Renal cortex interstitium (tissue), 11 donors: ENCODE measurements around the gene PIF1. TPM values are rescaled to one million over a fixed set of nuclear protein-coding genes. Genes with fewer than 3 reads are reported as not detected.
A peak's percentile ranks its signal among the peaks of the same experiment; 100 is the strongest.
"Not testable (repeated sequence)": the region's sequence is repeated elsewhere in the genome, so short reads cannot be mapped to it uniquely, and the experiment has no call there.

Experiments used
- DNase-seq, 11 donors: peaks; one replicate each; pipeline ENCODE4 v3.0.0-alpha.2; 2013; ENCODE audit warnings: low read depth in 9 of 11, low spot score in 4 of 11; ENCODE audit errors: extremely low read depth in 1 of 11
- polyA plus RNA-seq, 3 donors: library from polyadenylated mRNA; unstranded; fragments of 120-200 nt; gene quantifications; one replicate each; pipeline ENCODE4 v1.2.1, GENCODE V29; 2013; ENCODE audit not compliant: insufficient read length in 3 of 3

PIF1 gene
- polyA plus RNA-seq, 3 donors = 11.6 to 17.4 (median 12.7) TPM

DNA sequence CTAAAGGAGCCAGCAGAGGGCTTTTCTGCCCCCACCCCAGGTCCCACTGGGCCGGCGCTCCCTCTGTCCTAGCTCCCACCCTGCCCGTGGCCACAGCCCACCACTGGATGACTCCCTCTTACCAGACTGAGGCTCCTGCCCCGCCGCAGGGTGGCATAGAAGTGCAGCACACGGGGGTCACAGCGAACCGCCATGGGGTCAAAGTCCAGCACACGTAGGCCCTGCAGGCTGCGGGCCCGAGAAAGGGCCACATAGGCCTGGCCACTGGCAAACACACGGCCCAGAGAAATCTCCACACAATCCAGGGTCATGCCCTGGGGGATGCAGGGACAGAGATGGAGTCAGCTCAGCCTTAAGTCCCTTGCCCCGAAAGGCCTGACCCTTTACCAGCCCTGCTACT is 9.0 kb downstream of the PIF1 start:
- DNase-seq = no peak

GRCh38 chr15:64814965-64815364 is 10.5 kb downstream of the PIF1 start:
- DNase-seq = not testable (repeated sequence)

DNA sequence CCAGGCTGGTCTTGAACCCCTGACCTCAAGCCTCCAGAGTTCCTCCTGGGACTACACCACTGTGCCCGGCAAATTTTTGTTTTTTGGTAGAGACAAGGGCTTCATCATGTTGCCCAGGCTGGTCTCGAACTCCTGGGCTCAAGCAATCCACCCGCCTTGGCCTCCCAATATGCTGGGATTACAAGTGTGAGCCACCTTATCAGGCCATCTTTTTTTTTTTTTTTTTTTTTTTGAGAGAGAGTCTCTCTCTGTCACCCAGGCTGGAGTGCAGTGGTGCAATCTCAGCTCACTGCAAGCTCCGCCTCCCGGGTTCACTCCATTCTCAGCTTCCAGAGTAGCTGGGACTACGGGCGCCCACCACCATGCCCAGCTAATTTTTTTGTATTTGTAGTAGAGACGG is 11.2 kb downstream of the PIF1 start:
- not testable (repeated sequence) for DNase-seq

DNA sequence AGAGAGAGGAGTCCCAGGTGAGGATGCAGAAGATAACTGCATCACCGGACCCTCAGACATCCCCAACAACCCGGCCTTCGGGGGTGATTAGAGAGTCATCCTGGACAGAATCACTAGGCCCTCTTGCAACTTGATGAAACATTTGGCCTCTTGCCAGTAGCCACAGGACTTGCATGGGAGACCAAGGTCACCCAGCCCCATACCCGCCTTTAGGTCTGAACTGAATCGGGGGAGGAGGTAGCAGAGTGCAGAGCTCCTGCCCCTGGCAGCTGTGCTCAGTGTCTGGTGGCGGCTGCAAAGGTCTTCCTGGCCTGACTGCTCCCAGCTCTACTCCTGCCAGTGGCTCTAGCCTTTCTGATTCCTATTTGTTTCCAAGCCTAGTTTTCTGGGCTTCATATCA is 12.4 kb downstream of the PIF1 start:
- no peak for DNase-seq

- DNase-seq = no peak
Observed at GRCh38 chr15:64810497-64811326, 14.7 kb downstream of the PIF1 start.

DNA sequence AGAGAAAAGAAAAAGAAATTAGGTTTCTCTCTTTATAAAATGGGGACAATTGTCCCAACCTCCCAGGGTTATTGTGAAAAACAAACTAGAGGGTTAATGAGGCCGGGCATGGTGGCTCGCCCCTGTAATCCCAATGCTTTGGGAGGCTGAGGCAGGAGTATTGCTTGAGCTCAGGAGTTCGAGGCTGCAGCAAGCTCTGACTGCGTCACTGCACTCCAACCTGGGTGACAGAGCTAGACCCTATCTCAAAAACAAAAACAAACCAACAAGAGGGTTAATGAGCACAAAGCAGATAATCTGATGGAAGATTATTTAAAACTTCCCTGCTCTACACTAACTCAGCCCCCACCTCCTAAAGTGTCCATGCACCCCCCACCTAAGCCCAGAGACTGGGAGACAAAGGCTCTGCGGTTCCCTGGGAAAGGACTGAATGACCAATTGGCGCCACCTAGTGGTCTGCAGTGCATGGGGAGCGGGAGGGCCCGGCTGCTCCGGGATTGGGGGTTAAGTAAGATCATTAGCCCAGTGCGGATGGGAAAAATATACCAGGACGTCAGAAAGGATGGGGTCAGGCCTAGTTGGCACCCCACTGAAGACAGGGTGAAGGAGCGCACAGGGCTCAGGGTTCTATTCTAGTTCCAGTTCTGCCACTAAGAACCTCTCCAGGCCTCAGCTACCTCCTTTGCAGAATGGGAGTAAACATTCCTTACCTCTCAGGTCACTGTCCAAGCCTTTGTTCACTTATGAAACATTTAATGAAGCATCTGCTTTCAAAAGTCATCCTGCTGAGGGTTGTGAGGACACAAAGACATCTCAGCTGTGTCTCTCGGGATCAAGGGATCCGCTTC is 15.6 kb downstream of the PIF1 start:
- peak in 6 of 11 donors; percentile 57 to 72 (median 66) for DNase-seq

DNA sequence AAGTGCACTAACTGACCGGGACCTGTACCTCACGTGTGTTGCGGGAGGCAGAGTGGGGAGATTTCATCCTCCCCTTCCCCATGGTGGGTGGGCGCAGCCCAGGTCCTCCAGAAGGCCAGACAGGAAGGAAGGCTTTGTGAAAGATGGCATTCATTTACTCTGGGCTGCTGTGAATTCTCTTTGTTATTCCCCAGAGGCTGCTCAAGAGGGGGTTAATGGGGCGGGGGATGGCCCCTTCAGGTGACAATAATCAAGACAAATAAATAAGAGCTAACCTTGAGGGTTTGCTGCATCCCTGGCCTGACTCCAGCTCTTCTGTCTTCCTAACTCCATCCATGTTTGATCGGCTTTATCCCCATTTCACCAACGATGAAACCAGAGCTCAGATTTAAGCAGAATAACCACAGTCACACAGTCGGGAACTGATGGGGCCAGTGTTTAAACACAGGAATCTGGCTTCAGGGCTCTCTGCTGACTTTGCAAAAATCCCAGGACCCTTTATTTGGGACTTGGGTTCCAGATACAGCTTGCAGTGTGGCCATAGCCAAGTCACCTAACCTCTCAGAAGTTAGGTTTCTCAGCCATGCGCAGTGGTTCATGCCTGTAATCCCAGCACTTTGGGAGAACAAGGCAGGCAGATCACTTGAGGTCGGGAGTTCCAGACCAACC is 16.5 kb downstream of the PIF1 start:
- no peak for DNase-seq

GRCh38 chr15:64807751-64808222 is 17.7 kb downstream of the PIF1 start:
- no peak for DNase-seq

DNA sequence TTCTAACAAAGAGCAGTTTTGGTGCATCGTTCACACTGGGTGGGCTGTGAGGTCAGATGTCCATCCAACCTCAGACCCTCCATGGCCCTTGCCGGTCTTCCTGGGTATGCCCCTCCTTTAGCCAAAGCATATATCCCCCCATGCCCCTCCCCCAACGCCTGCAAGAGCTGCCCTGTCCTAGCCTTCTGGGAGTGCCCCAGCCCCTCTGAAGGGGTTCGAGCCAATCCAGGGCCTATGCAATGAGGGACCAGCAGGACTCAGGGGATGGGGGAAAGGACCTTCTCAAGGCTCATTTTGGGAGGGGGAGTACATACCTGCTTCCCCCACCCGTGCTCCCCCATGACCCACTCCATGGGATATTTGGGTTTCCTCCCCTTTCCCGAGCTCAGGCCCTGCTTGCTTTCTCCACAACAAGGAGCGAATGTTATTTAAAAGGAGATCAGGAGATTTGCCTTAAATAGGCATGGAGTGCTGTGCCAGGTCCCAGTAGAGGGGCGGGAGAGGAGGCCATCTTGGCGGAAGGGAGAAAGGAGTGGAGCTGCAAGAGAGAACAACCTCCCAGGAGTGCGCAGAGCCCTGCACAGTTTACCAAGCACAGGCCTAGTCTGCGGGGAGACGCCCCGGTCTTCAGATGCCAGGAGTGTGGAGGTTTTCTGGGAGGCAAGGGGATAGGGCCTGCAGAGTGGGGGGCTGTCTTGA is 18.2 kb downstream of the PIF1 start:
- no peak for DNase-seq

DNA sequence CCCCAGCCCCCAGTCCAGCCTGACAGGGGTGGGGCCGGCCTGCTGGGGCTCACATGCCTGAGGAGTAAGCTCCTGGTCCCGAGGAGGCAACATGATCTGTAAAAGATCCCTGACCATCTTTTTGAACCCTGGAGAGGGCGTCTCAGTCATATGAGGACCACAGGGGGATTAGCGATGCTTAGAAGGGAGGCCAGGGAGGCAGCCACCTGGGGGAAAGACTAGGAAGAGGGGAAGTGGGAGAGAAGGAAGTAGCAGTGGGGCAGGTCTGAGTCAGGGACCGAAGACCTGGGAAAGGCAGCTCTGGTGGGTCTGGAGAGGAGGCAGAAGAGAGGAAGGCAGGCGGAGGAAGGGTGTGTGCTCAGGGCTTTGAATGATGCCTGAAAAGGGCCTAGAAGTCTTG is 18.9 kb downstream of the PIF1 start:
- DNase-seq = no peak

- DNase-seq = no peak
Observed at GRCh38 chr15:64804619-64805018, 20.8 kb downstream of the PIF1 start.

GRCh38 chr15:64803526-64803925 is 21.9 kb downstream of the PIF1 start:
- no peak for DNase-seq

- DNase-seq = no peak
Observed at GRCh38 chr15:64800476-64800875, 25.0 kb downstream of the PIF1 start.

DNA sequence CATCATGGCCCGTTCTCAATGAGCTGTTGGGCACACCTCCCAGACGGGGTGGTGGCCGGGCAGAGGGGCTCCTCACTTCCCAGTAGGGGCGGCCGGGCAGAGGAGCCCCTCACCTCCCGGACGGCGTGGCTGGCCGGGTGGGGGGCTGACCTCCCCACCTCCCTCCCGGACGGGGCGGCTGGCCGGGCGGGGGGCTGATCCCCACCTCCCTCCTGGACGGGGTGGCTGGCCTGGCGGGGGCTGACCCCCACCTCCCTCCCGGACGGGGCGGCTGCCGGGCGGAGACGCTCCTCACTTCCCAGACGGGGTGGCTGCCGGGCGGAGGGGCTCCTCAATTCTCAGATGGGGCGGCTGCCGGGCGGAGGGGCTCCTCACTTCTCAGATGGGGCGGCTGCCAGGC is 26.5 kb downstream of the PIF1 start:
- not testable (repeated sequence) for DNase-seq

GRCh38 chr15:64795921-64796320 is 29.5 kb downstream of the PIF1 start:
- DNase-seq = not testable (repeated sequence)

GRCh38 chr15:64795299-64795698 is 30.1 kb downstream of the PIF1 start:
- not testable (repeated sequence) for DNase-seq

GRCh38 chr15:64792282-64792681 is 33.2 kb downstream of the PIF1 start:
- DNase-seq = no peak

GRCh38 chr15:64791401-64791800 is 34.0 kb downstream of the PIF1 start:
- DNase-seq = no peak

- DNase-seq = no peak
Observed at GRCh38 chr15:64783796-64784195, 41.7 kb downstream of the PIF1 start.
